Nucleus accumbens (tissue), 56 donors: ENCODE data around the gene TMC3.

Experiments
- DNase-seq, 56 donors: peaks; one replicate each; lab custom pipeline; 2025; lab: John Stamatoyannopoulos, UW

The TMC3 gene

GRCh38 chr15:81323944-81324881, 49.8 kb downstream of the TMC3 start, which contains the start of gene STARD5:
TSS of gene STARD5 (minus strand) at chr15:81324141. CDS start at chr15:81324099, 42 bp downstream.
- peak; percentile 44 to 99 (median 96) for DNase-seq

GRCh38 chr15:81323559-81323943, 50.5 kb downstream of the TMC3 start:
- no peak for DNase-seq

GRCh38 chr15:81322676-81323253, 51.2 kb downstream of the TMC3 start:
- no peak for DNase-seq

- no peak for DNase-seq
Measured at GRCh38 chr15:81321667-81322066, 52.3 kb downstream of the TMC3 start.

- DNase-seq = no peak
Measured at GRCh38 chr15:81317642-81318017, 56.4 kb downstream of the TMC3 start.

GRCh38 chr15:81316267-81316666, 57.7 kb downstream of the TMC3 start:
- no peak for DNase-seq

GRCh38 chr15:81315452-81316175, 58.4 kb downstream of the TMC3 start:
- DNase-seq = no peak

GRCh38 chr15:81314378-81314777, 59.6 kb downstream of the TMC3 start:
- no peak for DNase-seq

- no peak for DNase-seq
Measured at GRCh38 chr15:81313686-81314085, 60.3 kb downstream of the TMC3 start.

GRCh38 chr15:81312790-81313543, 61.0 kb downstream of the TMC3 start:
- peak in 8 of 56 donors; percentile 6 to 37 (median 14) for DNase-seq

- peak in 1 of 56 donors; percentile 12 for DNase-seq
Measured at GRCh38 chr15:81311752-81312464, 62.1 kb downstream of the TMC3 start.

GRCh38 chr15:81310480-81310879, 63.5 kb downstream of the TMC3 start:
- no peak for DNase-seq

GRCh38 chr15:81309647-81310450, 64.2 kb downstream of the TMC3 start:
- no peak for DNase-seq

GRCh38 chr15:81308260-81308659, 65.8 kb downstream of the TMC3 start:
- DNase-seq = no peak

GRCh38 chr15:81304226-81304625, 69.8 kb downstream of the TMC3 start:
- peak in 6 of 56 donors; percentile 10 to 27 (median 21) for DNase-seq

- no peak for DNase-seq
Measured at GRCh38 chr15:81303244-81304225, 70.5 kb downstream of the TMC3 start.

GRCh38 chr15:81302701-81303109, 71.3 kb downstream of the TMC3 start:
- DNase-seq = no peak
